IPS-11a (cell line): ENCODE measurements around the gene SENP3.
A peak's percentile ranks its signal among the peaks of the same experiment; 100 is the strongest.

Experiments
- H3K4me3 ChIP-seq: one replicate; pipeline ENCODE4 v1.5.1; 2013; ENCODE audit warnings: low read depth, low read length, control low read depth

SENP3 gene

DNA sequence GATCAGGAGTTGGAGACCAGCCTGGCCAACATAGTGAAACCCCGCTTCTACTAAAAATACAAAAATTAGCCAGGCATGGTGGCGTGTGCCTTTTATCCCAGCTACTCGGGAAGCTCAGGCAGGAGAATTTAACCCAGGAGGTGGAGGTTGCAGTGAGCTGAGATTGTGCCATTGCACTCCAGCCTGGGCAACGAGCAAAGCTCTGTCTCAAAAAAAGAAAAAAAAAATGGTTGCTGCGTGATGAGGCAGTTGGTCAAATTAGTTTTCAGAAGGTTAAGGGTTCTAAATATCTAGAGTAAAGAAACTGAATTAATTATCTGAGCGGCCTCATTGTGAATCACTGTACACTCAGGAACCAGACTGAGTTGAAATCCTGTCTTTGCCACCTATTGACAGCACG, 14.2 kb downstream of the SENP3 start:
- H3K4me3 ChIP-seq = no peak overlapping the region

DNA sequence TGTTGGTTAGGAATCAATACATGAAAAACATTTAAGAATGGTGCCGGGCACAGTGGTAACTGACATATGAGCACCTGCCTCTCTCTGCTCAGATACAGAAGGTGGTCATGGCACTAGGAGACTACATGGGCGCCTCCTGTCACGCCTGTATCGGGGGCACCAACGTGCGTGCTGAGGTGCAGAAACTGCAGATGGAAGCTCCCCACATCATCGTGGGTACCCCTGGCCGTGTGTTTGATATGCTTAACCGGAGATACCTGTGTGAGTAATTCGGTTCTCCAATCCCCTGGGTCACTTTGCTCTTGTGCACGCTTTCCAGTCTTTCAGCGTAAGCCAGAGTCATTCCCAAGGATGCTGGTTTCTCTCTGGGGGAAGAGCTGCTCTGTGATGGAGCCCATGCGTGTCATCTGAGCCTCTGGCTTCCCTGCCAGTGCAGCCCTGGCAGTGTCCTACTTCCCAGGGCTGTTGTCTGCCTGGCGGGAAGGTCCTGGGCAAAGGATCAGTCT, 14.8 kb downstream of the SENP3 start:
- no peak overlapping the region for H3K4me3 ChIP-seq

DNA sequence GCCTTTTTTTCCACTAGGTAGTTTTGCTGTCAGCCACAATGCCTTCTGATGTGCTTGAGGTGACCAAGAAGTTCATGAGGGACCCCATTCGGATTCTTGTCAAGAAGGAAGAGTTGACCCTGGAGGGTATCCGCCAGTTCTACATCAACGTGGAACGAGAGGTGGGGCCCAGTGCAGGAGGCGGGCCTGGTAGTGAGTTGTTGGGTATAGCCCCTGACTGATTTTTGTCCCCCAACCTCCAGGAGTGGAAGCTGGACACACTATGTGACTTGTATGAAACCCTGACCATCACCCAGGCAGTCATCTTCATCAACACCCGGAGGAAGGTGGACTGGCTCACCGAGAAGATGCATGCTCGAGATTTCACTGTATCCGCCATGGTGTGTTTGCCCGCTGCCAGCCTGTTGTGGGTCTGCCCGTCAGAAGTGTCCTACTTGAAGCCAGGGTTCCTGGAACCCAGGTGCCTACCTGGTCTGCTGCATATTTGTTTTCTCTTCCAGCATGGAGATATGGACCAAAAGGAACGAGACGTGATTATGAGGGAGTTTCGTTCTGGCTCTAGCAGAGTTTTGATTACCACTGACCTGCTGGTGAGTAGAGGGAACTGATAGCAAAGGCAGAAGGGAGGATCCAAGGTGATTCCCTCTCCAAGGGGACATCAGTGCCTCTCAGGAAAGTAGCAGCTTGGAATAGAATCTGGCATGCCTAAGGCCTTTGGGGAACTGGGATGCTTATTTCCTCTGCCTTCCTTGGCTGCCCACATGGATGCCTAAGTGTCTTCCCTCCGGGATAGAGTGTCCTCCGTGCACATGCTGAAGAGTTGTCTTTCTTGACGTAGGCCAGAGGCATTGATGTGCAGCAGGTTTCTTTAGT, 15.8 kb downstream of the SENP3 start:
- H3K4me3 ChIP-seq = no peak overlapping the region

DNA sequence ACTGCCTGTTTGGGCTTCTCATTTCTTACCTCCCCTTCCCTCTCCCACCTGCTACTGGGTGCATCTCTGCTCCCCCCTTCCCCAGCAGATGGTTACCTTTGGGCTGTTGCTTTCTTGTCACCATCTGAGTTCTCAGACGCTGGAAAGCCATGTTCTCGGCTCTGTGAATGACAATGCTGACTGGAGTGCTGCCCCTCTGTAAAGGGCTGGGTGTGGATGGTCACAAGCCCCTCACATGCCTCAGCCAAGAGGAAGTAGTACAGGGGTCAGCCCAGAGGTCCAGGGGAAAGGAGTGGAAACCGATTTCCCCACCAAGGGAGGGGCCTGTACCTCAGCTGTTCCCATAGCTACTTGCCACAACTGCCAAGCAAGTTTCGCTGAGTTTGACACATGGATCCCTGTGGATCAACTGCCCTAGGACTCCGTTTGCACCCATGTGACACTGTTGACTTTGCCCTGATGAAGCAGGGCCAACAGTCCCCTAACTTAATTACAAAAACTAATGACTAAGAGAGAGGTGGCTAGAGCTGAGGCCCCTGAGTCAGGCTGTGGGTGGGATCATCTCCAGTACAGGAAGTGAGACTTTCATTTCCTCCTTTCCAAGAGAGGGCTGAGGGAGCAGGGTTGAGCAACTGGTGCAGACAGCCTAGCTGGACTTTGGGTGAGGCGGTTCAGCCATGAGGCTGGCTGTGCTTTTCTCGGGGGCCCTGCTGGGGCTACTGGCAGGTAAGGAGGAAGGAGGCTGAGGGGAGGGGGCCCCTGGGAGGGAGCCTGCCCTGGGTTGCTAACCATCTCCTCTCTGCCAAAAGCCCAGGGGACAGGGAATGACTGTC, 17.5 kb downstream of the SENP3 start, which contains the start of gene CD68:
CD68 (plus strand) TSS at position 638 of the 833 bp plus-strand sequence; CDS start at position 678, 40 bp downstream.
- H3K4me3 ChIP-seq = no peak within 1 kb of the TSS

DNA sequence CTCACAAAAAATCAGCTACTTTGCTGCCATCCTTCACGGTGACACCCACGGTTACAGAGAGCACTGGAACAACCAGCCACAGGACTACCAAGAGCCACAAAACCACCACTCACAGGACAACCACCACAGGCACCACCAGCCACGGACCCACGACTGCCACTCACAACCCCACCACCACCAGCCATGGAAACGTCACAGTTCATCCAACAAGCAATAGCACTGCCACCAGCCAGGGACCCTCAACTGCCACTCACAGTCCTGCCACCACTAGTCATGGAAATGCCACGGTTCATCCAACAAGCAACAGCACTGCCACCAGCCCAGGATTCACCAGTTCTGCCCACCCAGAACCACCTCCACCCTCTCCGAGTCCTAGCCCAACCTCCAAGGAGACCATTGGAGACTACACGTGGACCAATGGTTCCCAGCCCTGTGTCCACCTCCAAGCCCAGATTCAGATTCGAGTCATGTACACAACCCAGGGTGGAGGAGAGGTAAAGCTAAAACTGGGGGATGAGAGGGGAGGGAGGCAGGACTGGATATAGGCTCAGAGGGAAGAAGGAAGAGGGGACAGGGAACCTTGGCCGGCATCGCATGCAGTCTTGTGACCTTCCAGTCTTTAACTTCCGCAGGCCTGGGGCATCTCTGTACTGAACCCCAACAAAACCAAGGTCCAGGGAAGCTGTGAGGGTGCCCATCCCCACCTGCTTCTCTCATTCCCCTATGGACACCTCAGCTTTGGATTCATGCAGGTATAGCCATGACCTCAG, 18.3 kb downstream of the SENP3 start:
- H3K4me3 ChIP-seq = no peak overlapping the region

DNA sequence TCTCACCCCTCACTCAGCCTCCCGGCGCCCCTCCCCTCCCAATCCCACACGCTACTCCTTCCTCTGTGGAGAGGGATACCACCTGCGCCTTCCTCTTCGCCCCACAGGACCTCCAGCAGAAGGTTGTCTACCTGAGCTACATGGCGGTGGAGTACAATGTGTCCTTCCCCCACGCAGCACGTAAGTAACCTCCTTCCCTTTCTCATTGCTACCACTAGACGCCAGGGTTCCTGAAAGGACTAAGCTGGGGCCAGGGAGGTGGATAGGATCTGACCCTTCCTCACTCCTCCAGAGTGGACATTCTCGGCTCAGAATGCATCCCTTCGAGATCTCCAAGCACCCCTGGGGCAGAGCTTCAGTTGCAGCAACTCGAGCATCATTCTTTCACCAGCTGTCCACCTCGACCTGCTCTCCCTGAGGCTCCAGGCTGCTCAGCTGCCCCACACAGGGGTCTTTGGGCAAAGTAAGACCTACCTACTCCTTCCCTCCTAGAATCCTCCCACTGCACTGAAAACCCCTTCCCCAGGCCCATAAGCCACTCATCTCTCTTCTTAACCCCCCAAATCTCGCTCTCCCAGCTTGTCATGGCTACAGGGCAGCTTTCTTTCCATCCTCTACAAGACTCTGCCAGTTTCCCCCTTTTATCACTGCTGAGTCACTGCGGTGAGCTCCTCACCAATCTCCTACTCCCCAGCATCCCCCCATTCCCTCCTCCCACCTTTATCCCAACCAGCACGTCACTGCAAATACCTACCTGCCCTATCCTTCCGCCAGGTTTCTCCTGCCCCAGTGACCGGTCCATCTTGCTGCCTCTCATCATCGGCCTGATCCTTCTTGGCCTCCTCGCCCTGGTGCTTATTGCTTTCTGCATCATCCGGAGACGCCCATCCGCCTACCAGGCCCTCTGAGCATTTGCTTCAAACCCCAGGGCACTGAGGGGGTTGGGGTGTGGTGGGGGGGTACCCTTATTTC, 19.2 kb downstream of the SENP3 start:
- H3K4me3 ChIP-seq = no peak overlapping the region

DNA sequence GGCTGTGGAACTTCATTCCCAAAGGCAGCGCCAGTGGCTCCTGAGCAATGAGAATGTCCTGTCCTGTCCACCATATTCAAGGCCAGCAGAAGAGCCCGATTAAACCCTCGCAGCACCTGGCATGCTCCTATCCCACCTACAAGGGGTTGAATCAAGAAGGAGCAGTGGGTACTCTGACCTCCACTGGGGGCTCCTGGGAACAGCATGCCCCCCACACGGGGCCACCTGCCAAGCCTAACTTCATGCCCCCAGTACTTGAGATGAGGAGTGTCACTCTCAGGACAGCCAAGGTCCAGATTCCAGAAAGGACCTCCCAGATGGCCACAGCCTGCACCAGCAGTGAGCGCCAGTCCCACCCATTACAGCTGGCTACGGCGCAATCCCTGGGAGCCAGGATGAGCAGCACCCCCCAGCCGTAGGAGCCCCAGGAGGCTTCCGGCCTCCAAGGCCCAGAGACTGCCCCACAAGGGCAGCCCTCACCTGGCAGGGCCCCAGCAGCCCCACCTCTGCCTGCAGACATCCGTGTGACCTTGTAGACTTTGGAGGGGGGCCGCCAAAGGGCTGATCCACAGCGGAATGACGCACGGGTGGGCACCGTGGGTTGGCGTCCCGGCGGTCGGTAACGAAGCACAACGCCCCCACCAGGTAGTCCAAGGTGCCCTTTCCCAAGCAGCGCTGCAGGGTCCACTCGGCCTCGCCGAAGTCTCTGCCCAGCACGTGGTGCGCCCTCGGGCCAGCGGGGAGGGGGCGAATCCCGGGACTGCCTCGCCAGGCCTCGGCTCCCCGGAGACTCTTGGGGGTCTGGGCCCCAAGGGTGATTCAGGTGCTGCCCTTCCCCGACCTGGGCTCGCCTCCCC, 20.9 kb downstream of the SENP3 start:
- H3K4me3 ChIP-seq = no peak overlapping the region

DNA sequence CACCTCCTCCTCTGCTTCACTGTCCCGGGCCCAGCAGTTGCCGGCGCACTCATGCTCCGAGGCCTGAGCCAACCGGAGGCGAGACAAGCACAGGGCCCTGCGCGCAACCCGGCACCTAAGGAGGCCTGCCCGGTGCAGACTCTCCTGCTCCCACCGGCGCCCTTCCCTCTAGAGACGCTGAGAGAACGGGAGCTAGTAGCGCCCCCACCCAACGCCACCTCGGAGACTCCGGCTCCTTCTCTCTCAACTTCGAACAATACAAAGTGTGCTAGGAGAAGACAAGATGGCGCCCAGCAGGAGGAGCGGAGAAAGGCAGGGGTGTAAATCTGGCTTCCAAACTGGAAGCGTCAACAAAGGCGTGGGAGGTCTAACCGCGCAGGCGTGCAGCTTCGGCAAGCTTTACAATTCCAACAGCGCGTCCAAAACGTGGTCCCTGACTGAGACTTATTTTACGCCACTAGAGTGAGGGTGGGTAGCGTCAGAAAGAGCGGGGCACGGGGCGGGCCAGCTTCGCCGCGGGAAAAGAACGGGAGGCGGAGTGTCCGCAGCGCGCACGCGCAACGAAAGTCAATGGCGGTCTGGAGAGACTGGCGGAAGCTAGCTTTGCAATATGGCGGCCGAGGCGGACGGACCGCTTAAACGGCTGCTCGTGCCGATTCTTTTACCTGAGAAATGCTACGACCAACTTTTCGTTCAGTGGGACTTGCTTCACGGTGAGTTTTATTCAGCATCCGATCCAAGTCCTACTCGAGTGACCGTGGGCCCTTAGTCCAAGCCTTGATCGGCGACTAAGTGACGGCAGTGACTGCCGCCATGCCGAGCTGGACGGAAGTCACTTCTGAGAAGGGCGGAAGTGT, 21.8 kb downstream of the SENP3 start, which contains the start of gene MPDU1:
MPDU1 (plus strand) TSS at position 600 of the 857 bp plus-strand sequence; CDS start at position 611, 11 bp downstream.
- peak within 1 kb of the TSS; percentile 94 for H3K4me3 ChIP-seq

DNA sequence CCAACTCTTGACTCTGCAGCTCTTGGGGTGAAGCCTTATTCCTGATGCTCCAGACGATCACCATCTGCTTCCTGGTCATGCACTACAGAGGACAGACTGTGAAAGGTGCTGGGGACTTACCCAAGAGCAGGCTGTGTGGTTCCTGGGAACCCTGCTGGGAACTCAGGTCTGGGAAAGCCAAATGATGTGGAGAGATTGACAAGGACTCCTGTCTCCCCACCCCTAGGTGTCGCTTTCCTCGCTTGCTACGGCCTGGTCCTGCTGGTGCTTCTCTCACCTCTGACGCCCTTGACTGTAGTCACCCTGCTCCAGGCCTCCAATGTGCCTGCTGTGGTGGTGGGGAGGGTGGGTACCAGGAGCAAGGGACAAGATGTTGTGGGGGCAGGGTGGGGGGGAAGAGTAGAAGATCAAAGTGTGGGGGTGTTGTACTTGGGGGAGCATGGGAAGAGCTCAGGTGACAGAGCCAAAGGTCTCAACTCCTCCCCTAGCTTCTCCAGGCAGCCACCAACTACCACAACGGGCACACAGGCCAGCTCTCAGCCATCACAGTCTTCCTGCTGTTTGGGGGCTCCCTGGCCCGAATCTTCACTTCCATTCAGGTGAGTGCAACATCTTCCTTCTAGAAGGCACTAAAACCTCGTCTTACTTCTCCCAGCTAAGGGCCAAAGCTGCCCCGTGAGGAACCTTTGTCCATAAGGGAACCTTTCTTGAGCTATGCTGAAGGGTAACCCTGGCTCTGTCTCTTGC, 25.1 kb downstream of the SENP3 start:
- no peak overlapping the region for H3K4me3 ChIP-seq

DNA sequence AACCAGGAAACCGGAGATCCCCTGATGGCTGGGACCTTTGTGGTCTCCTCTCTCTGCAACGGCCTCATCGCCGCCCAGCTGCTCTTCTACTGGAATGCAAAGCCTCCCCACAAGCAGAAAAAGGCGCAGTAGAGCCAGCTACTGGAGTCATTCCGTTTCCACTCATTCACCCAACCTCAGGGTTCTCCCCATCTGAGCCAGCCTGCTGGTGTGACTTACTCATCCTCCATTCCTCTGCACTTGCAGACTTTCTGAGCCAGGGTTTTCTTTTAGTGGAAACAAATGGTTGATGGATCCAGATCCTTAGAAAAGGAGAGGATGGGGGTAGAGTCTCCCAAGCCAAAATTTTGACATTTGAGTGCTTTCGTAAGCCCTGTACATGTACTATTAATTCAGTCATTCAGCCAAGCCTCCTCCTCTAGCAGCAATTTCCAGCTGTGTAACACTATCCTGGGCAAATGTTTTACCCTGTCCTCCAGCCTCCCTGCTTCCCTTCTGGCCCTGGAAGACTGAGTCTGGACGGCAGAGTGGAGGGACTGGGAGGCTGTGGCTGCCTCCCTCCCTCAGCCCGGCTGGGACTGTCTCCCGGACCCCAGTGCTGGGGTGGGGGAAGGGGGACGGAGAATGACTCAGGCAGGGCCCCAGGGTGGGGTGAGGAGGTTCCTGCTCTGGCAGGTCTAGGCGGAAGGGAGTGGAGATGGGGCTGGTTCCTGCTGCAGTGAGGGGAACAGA, 25.9 kb downstream of the SENP3 start:
- H3K4me3 ChIP-seq = no peak overlapping the region

DNA sequence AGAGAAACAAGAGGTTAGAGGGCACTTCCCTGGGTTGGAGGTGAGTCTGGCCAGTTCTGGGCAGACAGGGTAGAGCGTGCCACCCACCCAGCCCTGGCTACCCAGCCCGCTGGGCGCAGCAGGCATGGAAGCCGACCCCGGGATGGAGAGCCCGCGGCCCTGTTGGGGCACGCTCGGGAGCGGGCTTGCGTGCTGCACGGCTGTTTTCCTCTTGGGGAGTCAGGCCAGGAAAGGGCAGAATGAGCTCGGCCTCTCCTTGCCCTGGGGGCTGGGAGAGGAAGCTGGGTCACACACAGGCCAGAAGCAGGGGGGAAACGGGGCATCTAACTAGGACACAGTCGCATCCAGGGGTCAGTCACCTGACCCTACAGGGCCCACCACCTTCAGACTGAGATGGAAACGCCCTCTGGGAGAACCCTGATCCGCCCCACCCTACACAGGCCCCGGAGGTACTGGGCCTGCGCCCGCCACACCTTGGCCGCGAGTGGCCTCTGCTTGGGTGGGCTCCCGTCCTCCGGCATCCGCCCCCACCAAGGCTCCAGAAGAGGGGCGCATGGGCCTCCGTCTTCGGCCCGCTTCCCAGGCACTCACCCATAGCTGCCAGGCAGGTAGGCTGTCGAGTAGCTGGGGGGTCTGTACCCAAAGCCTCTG, 27.0 kb downstream of the SENP3 start:
- peak overlapping the region; percentile 81 for H3K4me3 ChIP-seq

DNA sequence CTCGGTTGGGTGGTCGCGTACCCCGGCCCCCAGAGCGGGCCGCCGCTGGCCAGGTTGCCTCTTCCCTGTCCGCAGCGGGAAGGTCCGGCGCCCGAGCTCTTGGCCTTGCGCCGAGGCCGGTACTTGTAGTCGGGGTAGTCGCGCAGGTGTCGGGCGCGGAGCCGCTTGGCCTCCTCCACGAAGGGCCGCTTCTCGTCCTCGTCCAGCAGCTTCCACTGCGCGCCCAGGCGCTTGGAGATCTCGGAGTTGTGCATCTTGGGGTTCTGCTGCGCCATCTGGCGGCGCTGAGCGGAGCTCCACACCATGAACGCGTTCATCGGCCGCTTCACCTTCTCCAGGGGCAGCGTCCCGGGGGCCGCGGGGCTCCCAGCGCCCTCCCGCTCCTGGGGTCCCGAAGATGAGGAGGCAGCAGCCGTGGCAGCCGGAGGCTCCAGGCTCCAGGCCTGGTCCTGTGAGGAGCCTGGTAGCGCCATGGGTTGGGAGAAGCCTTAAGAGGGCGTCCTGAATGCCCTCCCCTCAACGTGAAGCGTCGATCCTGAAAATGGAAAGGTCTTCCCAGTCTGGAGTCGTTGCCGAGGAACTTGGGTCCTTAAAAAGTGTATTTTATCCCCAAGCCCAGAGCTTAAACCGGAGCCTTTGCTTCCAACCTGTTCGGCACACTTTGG, 27.6 kb downstream of the SENP3 start:
- H3K4me3 ChIP-seq = peak overlapping the region; percentile 81

DNA sequence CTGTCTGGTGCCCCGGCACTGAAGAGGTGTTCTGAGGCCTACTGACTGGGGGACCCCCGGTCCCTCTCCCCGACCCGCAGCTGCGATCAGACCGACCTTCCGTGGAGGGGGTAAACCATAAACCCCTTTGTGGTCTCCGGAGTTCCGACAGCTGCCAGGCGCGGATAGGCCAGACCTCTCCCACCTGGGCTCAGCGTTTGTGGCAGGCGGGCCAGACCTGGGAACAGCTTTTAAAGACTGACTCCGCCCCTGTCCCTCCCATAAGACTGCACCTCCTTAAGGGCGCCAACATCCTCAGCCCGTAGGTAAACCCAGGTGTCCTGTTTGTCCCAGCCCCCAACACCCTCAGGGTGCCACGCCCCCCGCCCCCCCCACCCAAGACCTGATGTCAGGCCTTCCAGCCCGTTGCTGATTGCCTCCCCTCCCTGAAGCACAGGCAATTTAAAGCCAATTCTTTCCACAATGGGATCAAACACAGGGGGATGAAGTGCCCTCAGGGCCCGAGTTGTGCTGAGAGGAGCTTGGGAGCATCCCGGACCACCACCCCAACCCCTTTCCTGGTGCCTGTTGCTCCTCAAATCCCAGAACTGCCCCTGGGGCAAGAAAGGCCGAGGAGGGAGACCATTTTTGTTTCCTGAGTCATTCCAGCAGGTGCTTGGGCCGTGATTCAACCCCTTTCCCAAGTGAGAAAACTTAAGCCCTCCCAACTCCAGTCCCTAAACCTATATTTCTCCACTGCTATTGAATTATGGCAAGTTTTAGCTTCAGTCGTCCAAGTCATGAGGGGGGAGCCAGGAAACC, 28.4 kb downstream of the SENP3 start, which contains the start of gene SOX15:
SOX15 (minus strand) TSS at position 204 of the 801 bp plus-strand sequence. CDS start 418 bp downstream, outside the sequence.
- H3K4me3 ChIP-seq = peak within 1 kb of the TSS; percentile 81

DNA sequence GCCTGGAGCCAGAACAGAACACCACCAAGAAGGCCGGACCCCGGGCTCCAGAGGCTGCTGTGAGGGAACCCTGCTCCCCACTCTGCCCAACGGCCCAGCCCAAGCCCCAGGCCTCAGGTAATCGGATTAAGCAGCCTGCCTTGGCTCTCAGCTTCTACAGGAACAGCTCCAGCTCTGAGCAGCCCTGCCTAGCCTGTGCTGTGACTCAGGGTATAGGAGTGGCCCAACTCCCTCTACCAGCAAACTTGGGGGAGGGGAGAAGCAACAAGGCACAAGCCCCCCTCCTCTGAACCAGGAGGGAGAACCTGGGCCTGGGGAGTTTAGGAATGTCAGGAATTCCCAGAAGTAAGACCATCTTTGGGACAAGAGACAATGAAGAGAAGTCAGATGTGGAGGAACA, 29.0 kb downstream of the SENP3 start:
- H3K4me3 ChIP-seq = no peak overlapping the region
